Spleen (tissue), 7 donors: ENCODE results near the gene GRAP2.

ENCODE experiments used
- POLR2A ChIP-seq, 3 donors: fragments of 450-650 bp; IDR thresholded peaks; one replicate each; pipeline ENCODE4 v1.5.1; 2017; ENCODE audit warnings: antibody characterized with exemption in 3 of 3, mild to moderate bottlenecking in 1 of 3
- POLR2AphosphoS5 ChIP-seq, 3 donors: sonication (generic); formaldehyde crosslinking; IDR thresholded peaks; one replicate each; pipeline ENCODE4 v1.5.1; 2017; ENCODE audit warnings: antibody characterized with exemption in 3 of 3
- TF ChIP-seq, protein P1 (sequence below), 11 experiments: fragments of 200-600 bp in 7 of 11; fragments of 450-650 bp in 4 of 11; sonication (generic) in 4 of 11; IDR thresholded peaks in 8 of 11; conservative IDR thresholded peaks in 3 of 11; 1 replicate in 7 of 11; 2 replicates in 4 of 11; pipeline versions ENCODE4 v1.4.0 to v1.8.0; 2016 to 2021; ENCODE audit warnings: antibody characterized with exemption in 11 of 11, inconsistent platforms in 4 of 11, mild to moderate bottlenecking in 1 of 11
- donor health status: DM: no; HTN: no; CAD: no; lungs with moderate emphysema.
- donor health status: DM: no; HTN: no; CAD: no.
- donor health status: DM: no; HTN: no; CAD: no.

GRCh38 chr22:40020956-40021355, 120.1 kb downstream of the GRAP2 start:
- TF ChIP-seq POLR2A (IDR thresholded peaks at IDR 0.05) = no peak
- TF ChIP-seq, protein P1, sequence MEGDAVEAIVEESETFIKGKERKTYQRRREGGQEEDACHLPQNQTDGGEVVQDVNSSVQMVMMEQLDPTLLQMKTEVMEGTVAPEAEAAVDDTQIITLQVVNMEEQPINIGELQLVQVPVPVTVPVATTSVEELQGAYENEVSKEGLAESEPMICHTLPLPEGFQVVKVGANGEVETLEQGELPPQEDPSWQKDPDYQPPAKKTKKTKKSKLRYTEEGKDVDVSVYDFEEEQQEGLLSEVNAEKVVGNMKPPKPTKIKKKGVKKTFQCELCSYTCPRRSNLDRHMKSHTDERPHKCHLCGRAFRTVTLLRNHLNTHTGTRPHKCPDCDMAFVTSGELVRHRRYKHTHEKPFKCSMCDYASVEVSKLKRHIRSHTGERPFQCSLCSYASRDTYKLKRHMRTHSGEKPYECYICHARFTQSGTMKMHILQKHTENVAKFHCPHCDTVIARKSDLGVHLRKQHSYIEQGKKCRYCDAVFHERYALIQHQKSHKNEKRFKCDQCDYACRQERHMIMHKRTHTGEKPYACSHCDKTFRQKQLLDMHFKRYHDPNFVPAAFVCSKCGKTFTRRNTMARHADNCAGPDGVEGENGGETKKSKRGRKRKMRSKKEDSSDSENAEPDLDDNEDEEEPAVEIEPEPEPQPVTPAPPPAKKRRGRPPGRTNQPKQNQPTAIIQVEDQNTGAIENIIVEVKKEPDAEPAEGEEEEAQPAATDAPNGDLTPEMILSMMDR (IDR thresholded peaks at IDR 0.05 in 8 of 11, conservative IDR thresholded peaks at IDR 0.05 in 3 of 11) = no peak
- no peak for TF ChIP-seq POLR2AphosphoS5 (IDR thresholded peaks at IDR 0.05)
